DMS 273 treated with DMSO at 0.1 percent for 48 hours (cell line): Measurements from ENCODE around the gene NUCKS1.

Experiments used
- DNase-seq: peaks from one replicate; lab custom pipeline; 2025; lab: John Stamatoyannopoulos, UW

Gene NUCKS1

DNA sequence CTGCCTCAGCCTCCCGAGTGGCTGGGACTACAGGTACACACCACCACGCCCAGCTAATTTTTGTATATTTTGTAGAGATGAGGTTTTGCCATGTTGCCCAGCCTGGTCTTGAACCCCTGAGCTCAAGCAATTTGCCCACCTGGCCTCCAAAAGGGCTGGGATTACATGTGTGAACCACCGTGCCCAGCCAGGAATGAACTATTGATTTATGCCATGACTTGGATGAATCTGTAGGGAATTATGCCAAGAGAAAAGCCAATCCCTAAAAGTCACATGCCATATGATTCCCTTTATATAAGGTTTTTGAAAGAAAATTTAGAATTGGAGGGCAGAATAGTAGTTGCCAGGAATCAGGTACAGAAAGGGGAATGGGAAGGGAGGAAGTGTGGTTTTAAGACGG is 50.6 kb downstream of the NUCKS1 start:
- no peak for DNase-seq

DNA sequence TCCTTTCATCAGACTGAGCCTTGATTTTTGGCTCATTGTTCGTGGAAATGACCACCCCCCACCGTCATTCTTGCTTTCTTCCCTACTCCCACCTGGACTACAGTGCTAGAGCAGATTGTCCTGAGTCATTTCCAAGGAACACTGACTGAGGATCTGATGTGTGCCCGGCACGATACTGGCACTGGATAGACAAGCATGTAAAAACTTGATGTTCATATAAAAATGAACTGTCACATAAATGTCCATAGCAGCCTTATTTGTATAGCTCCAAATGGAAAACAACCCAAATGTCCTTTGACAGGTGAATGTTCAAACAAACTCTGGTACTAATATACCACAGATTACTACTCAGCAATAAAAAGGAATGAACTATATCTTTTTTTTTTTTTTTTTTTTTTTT is 51.1 kb downstream of the NUCKS1 start:
- no peak for DNase-seq

DNA sequence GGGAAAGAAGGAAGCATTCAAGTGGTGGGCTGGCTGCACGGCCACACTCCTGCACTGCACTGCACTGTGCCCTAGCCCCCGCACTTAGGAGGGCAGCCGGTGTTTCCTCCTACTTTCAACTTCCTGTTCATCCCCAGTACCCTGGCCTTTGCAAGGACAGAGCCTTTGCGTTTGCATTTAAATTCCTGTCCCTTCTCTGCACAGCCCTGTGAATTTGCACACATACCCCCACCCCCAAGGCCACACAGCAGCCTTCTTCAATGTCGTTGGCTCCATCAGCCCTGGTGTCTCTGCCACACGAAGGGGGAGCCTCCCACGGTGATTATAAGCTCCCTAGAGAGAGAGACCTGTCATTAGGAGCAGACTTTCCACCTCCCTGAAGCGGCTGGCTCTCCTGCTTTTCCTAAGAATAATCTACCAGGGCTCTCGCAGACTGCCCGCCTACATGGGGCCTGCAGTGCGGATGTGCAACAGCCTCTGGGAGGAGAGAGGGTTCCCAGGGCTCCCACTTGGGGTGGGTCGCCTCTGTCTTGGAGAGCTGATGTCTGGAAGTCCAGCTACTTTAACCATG is 56.5 kb downstream of the NUCKS1 start:
- DNase-seq: no peak

DNA sequence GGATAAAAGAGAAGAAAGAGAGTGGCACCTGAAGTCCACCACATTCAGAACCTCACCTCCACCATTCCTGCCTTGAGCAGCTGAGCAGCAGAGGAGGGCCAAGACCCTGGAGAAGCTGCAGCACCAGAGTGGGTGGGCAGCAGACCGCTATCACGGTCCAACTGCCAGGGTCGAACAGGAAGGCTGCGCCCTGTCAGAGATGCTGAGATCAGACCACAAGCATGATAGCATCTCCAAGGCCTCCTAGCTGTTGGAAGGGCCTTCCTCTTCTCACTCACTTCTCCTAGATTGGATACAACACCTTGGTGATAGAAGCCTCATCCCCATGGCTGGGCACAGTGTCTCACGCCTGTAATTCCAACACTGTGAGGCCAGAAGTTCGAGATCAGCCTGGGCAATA is 57.6 kb downstream of the NUCKS1 start:
- no peak for DNase-seq

DNA sequence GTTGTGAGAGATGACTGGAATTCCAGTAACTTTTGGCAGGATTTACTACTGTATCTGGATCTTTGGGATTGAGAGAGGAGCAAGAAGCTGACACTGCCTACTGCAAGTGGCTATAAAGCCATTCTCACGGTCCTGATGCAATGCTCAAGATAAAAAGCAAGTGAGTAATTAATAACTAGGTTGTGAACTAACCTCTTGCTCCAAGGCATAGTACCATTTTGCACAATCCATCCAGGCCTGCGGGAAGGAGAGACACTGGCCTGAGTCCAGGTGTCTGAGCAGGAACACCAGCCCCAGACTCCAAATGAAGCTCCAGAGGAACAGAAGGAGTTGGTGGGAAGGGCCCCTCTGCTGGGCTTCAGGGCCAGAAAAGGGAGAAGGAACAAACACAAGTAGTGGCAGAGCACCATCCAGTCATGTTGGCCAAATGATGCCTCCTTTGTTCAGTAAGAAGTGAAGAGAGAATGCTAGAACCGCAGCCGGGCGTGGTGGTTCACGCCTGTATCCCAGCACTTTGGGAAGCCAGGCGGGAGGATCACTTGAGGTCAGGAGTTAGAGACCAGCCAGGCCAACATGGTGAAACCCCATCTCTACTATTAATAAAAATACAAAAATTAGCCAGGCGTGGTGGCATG is 59.7 kb downstream of the NUCKS1 start:
- DNase-seq: no peak

- no peak for DNase-seq
Observed at GRCh38 chr1:205689479-205689878, 60.5 kb downstream of the NUCKS1 start.

DNA sequence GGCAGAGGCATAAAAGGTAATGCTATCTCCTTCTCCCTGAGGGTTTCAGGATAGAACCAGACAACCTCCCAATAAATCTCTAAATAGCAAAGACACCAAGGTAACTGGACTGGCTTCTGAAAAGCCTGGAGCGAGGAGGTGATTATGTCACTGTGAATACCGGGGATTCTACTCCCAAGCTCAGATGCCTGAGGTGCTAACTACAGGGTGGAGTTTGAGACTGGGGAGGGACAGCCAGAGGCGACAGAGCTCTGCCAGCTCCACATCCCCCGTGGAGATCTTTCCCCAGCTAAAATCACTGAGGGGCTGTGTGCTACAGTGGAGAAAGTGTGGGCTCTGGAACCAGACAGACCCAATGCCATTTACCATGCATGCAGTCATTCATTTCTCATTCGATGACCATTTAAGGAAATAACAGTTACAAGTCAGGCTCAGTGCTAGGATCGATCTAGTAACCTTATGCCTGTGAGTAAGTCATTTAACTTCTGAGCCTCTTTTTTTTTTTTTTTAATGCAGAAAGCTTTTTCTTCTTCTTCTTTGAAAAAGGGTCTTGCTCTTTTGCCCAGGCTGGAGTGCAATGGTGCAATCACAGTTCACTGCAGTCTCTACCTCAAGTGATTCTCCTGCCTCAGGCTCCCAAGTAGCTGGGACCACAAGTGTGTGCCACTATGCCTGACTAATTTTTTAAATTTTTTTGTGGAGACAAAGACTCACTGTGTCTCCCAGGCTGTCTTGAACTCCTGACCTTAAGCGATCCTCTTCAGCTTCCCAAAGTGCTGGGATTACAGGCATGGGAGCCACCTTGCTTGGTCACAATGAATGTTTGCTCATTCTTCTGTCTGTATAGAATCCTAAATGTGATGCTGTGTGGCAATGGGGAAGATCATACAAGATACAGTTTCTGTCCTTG is 61.6 kb downstream of the NUCKS1 start:
- no peak for DNase-seq

DNA sequence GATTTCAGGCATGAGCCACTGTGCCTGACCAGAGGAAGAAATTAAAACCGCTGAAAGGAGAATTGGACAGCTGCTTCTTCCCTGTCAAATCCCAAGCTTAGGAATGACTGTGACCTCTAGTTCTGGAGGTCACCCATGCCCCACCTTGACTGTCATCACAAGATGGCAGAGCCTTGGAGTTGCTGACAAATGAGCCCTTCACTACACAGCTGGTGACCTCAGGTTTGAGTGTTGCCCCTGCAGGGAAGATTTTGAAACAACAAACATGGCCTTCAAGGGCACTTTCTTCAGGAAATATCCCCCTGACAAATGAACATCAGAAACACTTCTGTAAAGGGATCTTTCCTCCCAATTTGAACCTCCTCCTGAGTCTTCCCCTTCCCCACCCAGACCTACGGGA is 62.7 kb downstream of the NUCKS1 start:
- no peak for DNase-seq

GRCh38 chr1:205681364-205681763 is 68.6 kb downstream of the NUCKS1 start:
- DNase-seq: no peak

DNA sequence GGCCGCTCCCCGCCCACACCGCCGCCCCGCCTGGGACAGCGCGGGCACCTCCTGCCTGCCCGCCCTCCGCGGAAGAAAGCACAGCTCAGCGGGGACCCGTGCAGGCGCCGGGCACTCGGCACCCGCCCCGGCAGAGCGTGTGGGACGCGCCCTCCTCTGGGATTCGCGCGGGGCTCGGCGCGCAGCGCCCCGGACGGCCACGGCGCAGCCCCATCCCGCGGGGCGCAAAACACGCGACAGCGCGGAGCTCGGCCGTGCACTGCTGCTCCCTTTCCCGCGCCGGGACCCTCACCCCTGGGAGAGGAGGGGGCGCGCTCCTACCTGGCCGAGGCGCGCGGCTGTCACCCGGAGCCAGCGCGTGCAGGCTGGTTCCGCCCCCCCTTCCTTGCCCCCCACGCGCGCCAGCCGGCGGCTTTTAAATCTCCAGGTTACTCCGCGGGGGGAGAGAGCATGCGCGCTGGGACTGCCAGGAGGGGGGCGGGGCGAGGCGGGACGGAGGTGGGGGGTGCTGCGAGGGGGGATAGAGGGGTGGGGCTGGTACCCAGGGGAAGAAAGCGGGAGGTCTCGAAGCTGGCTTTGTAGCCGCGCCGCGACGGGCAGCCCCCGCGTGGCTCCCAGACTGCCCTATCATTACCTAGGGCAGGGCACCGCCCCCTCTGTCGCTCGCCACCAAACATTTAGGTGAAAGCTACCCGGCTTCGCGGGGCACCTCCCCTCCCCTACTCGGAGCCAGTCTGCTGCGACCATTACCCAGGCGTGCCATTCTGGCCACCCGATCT is 69.7 kb downstream of the NUCKS1 start, which contains the start of gene SLC45A3:
SLC45A3 (minus strand) TSS at position 437 of the 779 bp plus-strand sequence. CDS start 15,853 bp downstream, outside the sequence.
- no peak for DNase-seq

DNA sequence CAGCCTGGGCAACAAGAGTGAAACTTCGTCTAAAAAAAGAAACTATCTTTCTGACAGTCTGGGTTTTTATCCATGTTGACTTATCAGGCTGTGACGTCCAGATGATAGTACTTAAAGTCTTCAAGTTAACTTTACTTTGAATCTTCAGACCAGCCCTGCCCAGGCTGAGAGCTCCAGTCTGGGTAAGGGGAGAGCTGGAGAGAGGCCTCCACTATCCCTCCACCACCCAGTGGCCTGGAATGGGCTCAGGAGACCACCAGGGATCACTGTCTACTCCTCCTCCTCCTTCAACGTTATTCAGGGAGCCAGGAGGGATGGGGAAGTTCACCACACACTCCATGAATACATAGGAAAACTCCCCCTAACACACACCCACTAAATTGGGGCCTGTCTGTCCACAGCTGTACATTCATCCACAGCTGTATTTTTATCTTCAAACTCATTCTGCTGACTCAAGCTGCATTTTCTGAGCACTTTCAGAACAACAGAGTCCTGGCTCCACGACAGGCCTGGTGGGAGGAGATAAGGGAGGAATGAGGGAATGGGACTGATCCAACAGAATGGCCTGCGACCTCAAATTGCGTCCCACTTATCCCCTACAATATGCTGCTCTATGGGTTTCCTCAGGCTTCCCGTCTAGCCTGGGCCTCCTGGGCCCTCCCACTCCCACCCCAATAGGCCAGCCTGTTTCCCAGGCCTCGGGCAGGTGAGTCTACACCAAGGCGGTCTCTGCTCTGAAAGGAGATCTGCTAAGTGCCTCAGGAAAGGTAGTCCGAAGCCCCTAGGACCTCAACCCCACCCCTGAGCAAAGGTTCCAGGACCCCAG is 71.5 kb downstream of the NUCKS1 start:
- DNase-seq: no peak

DNA sequence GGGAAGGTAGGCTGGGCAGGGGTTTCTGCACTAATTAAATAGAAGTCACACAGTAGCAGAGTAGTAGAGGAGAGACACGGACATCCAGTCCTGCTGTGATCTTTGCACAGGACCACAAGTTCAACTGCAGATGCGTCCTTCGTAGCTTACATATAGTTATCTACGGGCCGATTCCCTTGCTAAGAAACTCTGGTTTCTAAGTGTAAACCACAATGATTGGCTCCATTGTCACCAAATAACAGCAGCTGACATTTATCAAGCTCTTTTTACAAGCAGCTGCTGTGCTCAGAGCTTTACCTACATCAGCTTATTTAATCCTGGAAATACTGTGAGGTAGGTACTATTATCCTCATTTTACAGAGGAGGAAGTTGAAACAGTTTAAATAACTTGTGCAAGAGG is 72.8 kb downstream of the NUCKS1 start:
- DNase-seq: no peak

GRCh38 chr1:205676597-205676996 is 73.4 kb downstream of the NUCKS1 start:
- no peak for DNase-seq

DNA sequence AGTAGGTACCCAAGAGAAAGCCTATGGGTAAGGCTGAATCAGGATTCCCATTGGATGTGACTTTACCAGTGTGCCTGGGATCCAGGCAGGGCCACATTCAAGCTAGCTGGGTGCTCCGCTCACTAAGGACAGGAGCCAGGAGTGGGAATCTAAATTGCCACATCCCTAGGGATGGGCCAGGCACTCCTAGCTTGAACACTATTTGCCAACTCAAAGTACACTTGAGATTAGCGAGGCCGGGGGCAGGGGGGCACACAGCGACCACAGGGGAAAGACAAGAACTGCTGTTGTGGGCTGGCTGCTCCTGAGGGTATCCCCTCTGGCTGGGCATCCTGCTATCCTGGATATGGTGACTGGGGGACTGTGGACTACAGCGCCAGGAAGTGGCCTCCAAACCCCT is 74.0 kb downstream of the NUCKS1 start:
- no peak for DNase-seq

DNA sequence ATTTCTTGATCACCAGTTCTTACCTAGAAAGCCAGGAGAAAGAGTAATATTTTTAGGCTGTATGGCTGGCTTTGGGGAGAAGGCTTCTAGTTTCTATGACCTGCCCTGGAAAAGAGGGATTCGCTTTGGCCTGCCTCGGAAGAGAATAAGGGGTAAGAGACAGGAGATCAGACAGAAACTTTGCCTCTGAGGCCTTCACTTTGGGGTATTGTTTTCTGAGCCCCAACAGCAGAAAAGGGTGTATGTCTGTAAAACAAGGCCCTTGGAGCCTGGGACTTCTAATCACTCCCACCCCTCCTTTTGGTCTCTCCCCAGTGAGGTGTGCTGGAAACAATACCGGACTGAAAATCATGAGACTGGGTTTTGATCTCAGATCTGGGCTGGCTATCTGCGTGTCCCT is 74.7 kb downstream of the NUCKS1 start:
- no peak for DNase-seq

- DNase-seq: no peak
Observed at GRCh38 chr1:205672970-205673369, 77.0 kb downstream of the NUCKS1 start.

GRCh38 chr1:205672395-205672889 is 77.5 kb downstream of the NUCKS1 start:
- DNase-seq: no peak

DNA sequence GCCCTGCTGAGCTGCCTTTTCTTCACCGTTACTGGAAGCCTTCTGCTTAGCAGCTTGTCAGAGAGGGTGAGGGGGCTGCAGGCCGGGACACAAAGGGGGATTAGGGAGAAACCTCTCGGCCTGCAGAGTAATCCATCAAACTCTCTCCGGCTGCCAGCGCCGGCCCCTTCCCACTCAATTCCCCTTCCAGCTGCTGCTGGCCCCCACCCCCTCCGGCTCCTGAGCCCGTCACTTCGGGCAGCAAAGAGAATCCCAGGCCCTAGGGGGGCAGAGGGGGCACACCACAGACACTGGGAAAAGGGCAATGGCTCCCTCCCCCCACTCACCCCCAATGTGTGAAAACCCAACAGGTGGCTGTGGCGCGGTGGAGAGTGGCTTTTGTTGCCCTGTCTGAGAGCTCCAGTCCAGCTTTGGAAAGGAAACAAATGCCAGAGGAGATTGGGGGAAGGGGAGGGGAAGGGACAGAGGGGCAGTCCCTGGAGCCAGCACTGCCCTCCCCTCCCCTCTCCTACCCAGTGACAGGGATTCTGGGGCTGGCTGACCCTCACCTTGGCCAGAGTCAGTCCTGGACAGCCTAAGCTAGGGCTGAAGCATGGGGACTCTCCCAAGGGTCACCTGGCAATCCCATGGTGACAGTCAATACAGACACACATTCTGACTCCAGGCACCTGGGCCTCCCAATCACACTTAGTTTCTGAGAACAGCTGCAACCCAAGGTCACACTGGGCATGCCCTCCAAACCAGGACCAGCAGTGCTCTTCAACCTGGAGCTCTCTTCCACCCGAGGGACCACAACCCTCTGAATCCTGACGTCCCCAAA is 79.2 kb downstream of the NUCKS1 start:
- DNase-seq: no peak

DNA sequence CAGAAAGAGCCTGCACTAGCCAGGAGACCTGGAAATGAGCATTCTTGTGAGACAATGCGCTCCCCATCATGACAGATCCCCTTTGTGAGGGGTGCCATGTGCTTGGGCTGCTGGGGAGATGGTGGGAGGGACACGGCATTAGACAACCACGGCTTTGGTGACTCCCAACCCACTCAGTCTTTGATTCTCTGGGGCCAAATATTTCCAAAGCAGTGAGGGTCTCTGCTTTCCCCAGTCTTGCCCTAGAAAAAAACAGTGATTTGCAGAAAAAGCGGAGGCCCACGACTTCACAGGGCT is 79.9 kb downstream of the NUCKS1 start:
- no peak for DNase-seq

DNA sequence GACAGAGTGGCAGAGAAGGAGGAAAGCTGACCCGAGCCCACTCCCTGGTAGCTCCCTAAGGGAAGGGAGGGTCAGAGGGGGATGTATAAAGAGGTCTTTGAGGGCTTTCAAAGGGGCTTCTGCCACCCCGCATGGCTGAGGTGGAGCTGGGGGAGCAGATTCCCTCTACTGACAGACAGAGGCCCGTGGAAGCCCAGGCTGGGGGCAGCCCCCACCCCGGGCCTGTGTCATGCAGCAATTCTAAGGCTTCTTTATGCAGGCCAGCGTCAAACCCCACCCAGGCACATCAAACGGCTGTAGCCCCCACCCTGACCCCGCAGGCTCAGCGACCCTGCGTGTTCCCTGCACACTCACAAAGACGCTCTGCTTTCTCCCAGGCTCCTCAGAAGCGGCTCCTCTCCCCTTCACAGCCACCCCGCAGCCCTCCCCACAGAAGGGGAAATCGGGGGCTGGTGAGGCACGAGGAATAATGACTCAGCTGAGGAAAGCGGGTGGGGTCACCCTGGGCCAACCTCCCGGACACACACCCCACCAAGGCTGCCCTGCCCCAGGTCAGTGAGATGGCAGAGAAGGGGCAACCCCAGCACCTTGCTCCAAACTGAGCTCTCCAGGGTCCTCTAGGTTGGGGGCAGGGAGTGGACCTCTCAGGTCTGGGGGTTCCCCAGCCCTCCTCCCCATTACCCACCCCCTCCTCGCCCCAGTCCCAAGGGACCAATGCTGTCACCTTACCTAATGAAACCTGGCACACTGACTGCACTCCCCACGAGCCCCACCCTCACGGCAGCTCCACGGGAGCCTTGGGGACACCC is 80.4 kb downstream of the NUCKS1 start:
- no peak for DNase-seq
